ENCODE data around the gene PPP2R5E.

The PPP2R5E gene

DNA sequence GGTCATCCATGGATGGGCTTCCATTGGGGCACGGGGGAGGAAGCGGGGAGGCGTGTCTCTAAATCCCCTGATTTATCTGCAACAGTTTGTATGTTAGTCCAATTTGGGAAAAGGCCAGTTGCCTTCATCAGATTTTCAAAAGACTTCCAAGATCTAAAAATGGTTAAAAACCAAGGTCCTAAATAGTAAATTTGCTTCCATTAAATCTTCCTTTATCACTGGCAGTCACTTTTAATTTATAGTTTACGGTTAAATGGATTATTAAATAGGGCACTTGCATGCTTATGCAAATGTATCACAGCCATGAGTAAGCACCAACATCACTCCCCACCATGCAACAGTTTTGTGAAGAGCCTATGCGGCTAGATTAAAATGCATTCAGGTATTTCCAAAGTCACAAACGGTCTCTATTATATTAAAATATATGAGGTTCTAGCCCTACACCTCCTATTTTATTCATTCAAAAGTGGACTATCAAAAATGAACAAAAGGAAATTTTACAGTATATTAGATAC is 116.3 kb downstream of the PPP2R5E start:
- Histone ChIP-seq H3K27ac (ENCODE audit: low read depth, low read length) (no peak overlapping the region), H3K4me1 (ENCODE audit: control insufficient read depth in 5 of 5, insufficient read depth in 5 of 5, low read length in 5 of 5) (peaks cover 0 to 6% (median 0%) of the 10 kb centered on the region in 5 donors), H3K9ac (ENCODE audit: low read length in 5 of 5) (no peak overlapping the region), H3K9me3 (ENCODE audit: control insufficient read depth in 5 of 5, low read length in 5 of 5) (no peaks in the 10 kb centered on the region), H3K36me3 (ENCODE audit: control insufficient read depth in 5 of 5, insufficient read depth in 5 of 5, low read length in 5 of 5) (no peaks in the 10 kb centered on the region), H3K27me3 (ENCODE audit: control insufficient read depth in 5 of 5, insufficient read depth in 4 of 5, low read length in 5 of 5) (no peaks in the 10 kb centered on the region), H3K4me3 (ENCODE audit: low read depth in 1 of 5, low read length in 5 of 5) (no peak overlapping the region)

DNA sequence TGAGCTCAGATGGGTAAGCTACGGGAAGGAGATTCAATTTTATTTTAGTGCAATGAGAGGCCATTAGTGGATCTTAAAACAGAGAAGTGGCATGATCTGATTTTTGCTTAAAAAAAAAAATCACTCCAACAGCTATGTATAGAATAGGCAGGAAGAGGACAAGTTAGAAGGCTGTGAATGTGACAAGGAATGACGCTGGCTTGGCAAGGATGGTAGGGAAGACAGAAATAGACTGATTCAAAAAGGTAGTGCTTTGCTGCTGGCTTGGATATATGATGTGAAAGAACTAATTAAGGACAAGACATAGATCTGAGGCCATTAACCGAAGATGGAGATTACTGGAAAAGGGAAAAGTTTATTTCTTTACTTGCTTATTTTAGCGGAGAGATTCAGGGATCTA is 119.3 kb downstream of the PPP2R5E start:
- Histone ChIP-seq H3K4me3 (ENCODE audit: low read depth in 1 of 5, low read length in 5 of 5) (no peak overlapping the region), H3K9me3 (ENCODE audit: control insufficient read depth in 5 of 5, low read length in 5 of 5) (no peaks in the 10 kb centered on the region), H3K36me3 (ENCODE audit: control insufficient read depth in 5 of 5, insufficient read depth in 5 of 5, low read length in 5 of 5) (peaks cover 3 to 19% (median 8%) of the 10 kb centered on the region in 5 donors), H3K9ac (ENCODE audit: low read length in 5 of 5) (no peak overlapping the region), H3K27ac (ENCODE audit: low read depth, low read length) (no peak overlapping the region), H3K27me3 (ENCODE audit: control insufficient read depth in 5 of 5, insufficient read depth in 4 of 5, low read length in 5 of 5) (no peaks in the 10 kb centered on the region), H3K4me1 (ENCODE audit: control insufficient read depth in 5 of 5, insufficient read depth in 5 of 5, low read length in 5 of 5) (peaks cover 0 to 6% (median 0%) of the 10 kb centered on the region in 5 donors)

DNA sequence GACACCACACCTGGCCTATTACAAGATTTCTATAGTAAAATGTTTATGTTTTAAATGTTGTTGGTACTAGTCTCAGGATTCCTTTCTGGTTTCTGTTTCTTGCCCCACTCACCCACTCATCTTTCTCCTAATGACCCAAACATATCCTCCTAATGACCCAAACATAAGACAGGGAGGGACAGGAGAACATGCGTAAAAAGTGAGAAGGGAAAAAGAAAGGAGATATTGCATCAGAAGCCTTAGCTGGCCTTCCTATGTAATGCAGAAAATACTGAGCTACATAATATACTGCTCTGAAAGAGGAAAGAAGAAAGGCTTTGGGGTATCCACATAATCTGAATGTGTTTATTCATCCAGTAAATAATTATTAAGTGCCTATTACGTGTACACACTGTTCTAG is 119.8 kb downstream of the PPP2R5E start:
- H3K27ac ChIP-seq (ENCODE audit: low read depth, low read length), result no peak overlapping the region
- H3K4me3 ChIP-seq (ENCODE audit: low read depth in 1 of 5, low read length in 5 of 5), result no peak overlapping the region
- no peaks in the 10 kb centered on the region for H3K9me3 ChIP-seq (ENCODE audit: control insufficient read depth in 5 of 5, low read length in 5 of 5)
- peaks cover 3 to 19% (median 8%) of the 10 kb centered on the region in 5 donors for H3K36me3 ChIP-seq (ENCODE audit: control insufficient read depth in 5 of 5, insufficient read depth in 5 of 5, low read length in 5 of 5)
- H3K4me1 ChIP-seq (ENCODE audit: control insufficient read depth in 5 of 5, insufficient read depth in 5 of 5, low read length in 5 of 5), result peaks cover 0 to 1% (median 0%) of the 10 kb centered on the region in 5 donors
- H3K27me3 ChIP-seq (ENCODE audit: control insufficient read depth in 5 of 5, insufficient read depth in 4 of 5, low read length in 5 of 5), result no peaks in the 10 kb centered on the region
- no peak overlapping the region for H3K9ac ChIP-seq (ENCODE audit: low read length in 5 of 5)

DNA sequence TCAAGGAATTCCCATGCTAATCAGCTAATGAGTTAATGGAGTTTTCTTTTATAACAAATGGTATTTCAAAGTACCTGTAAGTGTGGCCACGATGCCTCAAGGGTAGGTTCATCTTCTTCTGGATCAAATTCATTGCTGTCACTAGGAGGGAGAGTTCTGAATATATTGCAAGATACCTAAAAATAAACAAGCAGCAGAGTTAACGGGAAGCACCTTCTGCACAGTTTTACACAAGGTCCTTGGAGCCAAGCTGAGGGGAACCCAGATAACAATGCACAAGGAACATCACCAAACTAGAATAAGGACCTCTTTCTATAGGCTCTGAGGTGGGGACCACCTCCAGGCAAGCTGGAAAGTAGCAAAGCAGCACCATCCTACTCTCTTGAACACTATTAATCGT is 121.3 kb downstream of the PPP2R5E start:
- no peaks in the 10 kb centered on the region for H3K9me3 ChIP-seq (ENCODE audit: control insufficient read depth in 5 of 5, low read length in 5 of 5)
- peaks cover 0 to 14% (median 3%) of the 10 kb centered on the region in 5 donors for H3K4me1 ChIP-seq (ENCODE audit: control insufficient read depth in 5 of 5, insufficient read depth in 5 of 5, low read length in 5 of 5)
- H3K9ac ChIP-seq (ENCODE audit: low read length in 5 of 5), result no peak overlapping the region
- no peaks in the 10 kb centered on the region for H3K27me3 ChIP-seq (ENCODE audit: control insufficient read depth in 5 of 5, insufficient read depth in 4 of 5, low read length in 5 of 5)
- H3K36me3 ChIP-seq (ENCODE audit: control insufficient read depth in 5 of 5, insufficient read depth in 5 of 5, low read length in 5 of 5), result peaks cover 3 to 19% (median 8%) of the 10 kb centered on the region in 5 donors
- H3K27ac ChIP-seq (ENCODE audit: low read depth, low read length), result no peak overlapping the region
- H3K4me3 ChIP-seq (ENCODE audit: low read depth in 1 of 5, low read length in 5 of 5), result no peak overlapping the region

DNA sequence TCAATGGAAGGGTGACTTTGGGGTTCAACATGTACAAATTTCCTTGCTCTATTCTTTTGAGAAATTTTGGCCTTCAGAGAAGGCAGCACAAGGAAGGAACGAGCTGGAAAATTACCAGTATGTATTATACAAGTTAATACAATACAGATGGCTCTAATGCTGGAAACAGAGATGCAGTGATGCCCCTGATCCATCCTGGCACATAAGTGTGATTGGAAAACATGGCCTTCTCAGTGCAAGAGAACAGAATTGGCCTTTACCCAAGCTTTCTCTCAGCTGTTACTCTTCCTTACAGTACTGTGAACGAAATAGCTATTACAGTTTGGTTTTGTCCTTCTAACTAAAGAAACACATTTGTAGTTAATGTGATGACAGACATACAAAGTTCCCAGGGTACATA is 122.0 kb downstream of the PPP2R5E start:
- Histone ChIP-seq H3K36me3 (ENCODE audit: control insufficient read depth in 5 of 5, insufficient read depth in 5 of 5, low read length in 5 of 5) (peaks cover 3 to 19% (median 8%) of the 10 kb centered on the region in 5 donors), H3K27ac (ENCODE audit: low read depth, low read length) (no peak overlapping the region), H3K27me3 (ENCODE audit: control insufficient read depth in 5 of 5, insufficient read depth in 4 of 5, low read length in 5 of 5) (no peaks in the 10 kb centered on the region), H3K9ac (ENCODE audit: low read length in 5 of 5) (no peak overlapping the region), H3K4me1 (ENCODE audit: control insufficient read depth in 5 of 5, insufficient read depth in 5 of 5, low read length in 5 of 5) (peaks cover 0 to 14% (median 3%) of the 10 kb centered on the region in 5 donors), H3K4me3 (ENCODE audit: low read depth in 1 of 5, low read length in 5 of 5) (no peak overlapping the region), H3K9me3 (ENCODE audit: control insufficient read depth in 5 of 5, low read length in 5 of 5) (no peaks in the 10 kb centered on the region)

DNA sequence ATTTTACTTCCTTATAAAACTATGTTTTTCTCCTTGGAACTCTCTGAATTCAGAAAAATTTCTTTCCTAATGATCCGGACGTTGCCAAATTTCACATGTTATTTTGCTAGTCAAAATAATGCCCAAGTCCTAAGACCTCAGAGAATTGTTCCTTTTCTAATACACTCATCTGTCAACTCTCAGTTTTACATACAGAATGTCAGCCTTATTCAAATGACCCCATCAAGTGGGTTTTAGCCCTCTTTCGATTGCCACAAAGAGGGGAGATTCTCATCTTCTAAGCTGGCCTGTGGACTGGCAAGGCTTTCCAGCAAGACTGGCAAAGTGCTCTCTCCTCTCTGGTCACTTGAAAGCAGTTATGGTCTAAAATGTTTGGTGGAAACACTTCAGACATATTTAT is 125.2 kb downstream of the PPP2R5E start:
- Histone ChIP-seq H3K9me3 (ENCODE audit: control insufficient read depth in 5 of 5, low read length in 5 of 5) (no peaks in the 10 kb centered on the region), H3K27me3 (ENCODE audit: control insufficient read depth in 5 of 5, insufficient read depth in 4 of 5, low read length in 5 of 5) (no peaks in the 10 kb centered on the region), H3K4me1 (ENCODE audit: control insufficient read depth in 5 of 5, insufficient read depth in 5 of 5, low read length in 5 of 5) (peaks cover 0 to 14% (median 3%) of the 10 kb centered on the region in 5 donors), H3K9ac (ENCODE audit: low read length in 5 of 5) (peak overlapping the region in 2 of 5 donors; percentile 21 to 32), H3K36me3 (ENCODE audit: control insufficient read depth in 5 of 5, insufficient read depth in 5 of 5, low read length in 5 of 5) (peaks cover 7 to 23% (median 10%) of the 10 kb centered on the region in 5 donors), H3K4me3 (ENCODE audit: low read depth in 1 of 5, low read length in 5 of 5) (no peak overlapping the region), H3K27ac (ENCODE audit: low read depth, low read length) (peak overlapping the region; percentile 57)

DNA sequence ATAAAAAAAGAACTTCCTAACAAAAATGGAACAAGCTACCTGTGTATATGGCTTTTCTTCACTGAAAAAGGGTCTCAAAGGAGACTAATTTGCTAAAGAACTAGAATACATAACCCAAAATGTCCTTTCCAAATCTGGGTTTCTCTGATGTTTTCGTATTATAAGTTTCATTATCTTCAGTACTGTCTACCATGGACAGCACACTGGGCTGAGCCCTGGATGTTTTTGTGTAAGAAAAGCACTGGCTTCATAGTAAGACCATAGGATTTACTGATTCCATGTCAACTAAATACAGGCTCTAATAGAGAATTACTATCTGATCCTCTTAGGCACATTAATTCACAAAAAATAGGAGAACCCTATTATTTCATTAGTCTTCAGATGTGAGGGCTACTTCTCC is 130.2 kb downstream of the PPP2R5E start:
- H3K36me3 ChIP-seq (ENCODE audit: control insufficient read depth in 5 of 5, insufficient read depth in 5 of 5, low read length in 5 of 5), result peaks cover 2 to 24% (median 11%) of the 10 kb centered on the region in 5 donors
- H3K4me3 ChIP-seq (ENCODE audit: low read depth in 1 of 5, low read length in 5 of 5), result no peak overlapping the region
- peaks cover 0 to 11% (median 2%) of the 10 kb centered on the region in 5 donors for H3K4me1 ChIP-seq (ENCODE audit: control insufficient read depth in 5 of 5, insufficient read depth in 5 of 5, low read length in 5 of 5)
- H3K27me3 ChIP-seq (ENCODE audit: control insufficient read depth in 5 of 5, insufficient read depth in 4 of 5, low read length in 5 of 5), result no peaks in the 10 kb centered on the region
- H3K27ac ChIP-seq (ENCODE audit: low read depth, low read length), result no peak overlapping the region
- no peak overlapping the region for H3K9ac ChIP-seq (ENCODE audit: low read length in 5 of 5)
- H3K9me3 ChIP-seq (ENCODE audit: control insufficient read depth in 5 of 5, low read length in 5 of 5), result no peaks in the 10 kb centered on the region

DNA sequence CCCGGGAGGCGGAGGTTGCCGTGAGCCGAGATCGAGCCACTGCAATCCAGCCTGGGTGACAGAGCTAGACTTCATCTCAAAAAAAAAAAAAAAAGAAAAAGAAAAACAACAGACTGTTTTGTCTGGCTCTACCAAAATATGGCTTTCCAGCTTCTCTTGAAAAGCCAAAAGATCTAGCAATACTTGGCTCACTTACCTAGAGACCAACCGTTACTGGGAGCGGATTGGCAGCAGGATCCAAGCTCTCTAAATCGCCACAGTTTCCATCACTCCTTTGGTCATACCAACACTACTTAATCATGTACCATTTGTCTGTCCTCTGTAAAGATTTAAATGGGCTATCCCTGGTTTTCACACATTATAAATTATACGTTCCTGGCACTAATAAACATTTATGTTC is 136.8 kb downstream of the PPP2R5E start:
- H3K9ac ChIP-seq (ENCODE audit: low read length in 5 of 5), result no peak overlapping the region
- H3K4me1 ChIP-seq (ENCODE audit: control insufficient read depth in 5 of 5, insufficient read depth in 5 of 5, low read length in 5 of 5), result no peaks in the 10 kb centered on the region
- no peaks in the 10 kb centered on the region for H3K27me3 ChIP-seq (ENCODE audit: control insufficient read depth in 5 of 5, insufficient read depth in 4 of 5, low read length in 5 of 5)
- no peak overlapping the region for H3K27ac ChIP-seq (ENCODE audit: low read depth, low read length)
- H3K4me3 ChIP-seq (ENCODE audit: low read depth in 1 of 5, low read length in 5 of 5), result no peak overlapping the region
- H3K9me3 ChIP-seq (ENCODE audit: control insufficient read depth in 5 of 5, low read length in 5 of 5), result no peaks in the 10 kb centered on the region
- H3K36me3 ChIP-seq (ENCODE audit: control insufficient read depth in 5 of 5, insufficient read depth in 5 of 5, low read length in 5 of 5), result peaks cover 0 to 12% (median 6%) of the 10 kb centered on the region in 5 donors

DNA sequence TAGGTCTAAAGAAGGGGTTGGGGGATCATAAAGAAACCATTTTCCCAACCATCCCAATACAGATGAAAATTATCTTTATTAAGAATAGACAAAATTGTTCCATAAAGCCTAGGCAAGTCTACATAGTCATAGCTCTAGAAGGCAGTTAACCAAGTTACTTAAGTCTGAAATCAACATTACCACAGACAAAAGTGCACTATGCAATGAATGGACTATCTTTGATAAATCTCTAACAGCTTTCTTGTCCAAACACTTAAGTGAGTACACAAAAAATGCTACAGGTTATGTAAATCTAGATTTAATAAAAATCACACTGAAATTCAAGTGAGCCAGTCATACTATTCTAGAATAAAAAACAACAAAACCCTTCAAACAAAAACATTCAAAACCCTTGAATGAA is 137.5 kb downstream of the PPP2R5E start:
- peaks cover 0 to 12% (median 5%) of the 10 kb centered on the region in 5 donors for H3K36me3 ChIP-seq (ENCODE audit: control insufficient read depth in 5 of 5, insufficient read depth in 5 of 5, low read length in 5 of 5)
- no peak overlapping the region for H3K27ac ChIP-seq (ENCODE audit: low read depth, low read length)

DNA sequence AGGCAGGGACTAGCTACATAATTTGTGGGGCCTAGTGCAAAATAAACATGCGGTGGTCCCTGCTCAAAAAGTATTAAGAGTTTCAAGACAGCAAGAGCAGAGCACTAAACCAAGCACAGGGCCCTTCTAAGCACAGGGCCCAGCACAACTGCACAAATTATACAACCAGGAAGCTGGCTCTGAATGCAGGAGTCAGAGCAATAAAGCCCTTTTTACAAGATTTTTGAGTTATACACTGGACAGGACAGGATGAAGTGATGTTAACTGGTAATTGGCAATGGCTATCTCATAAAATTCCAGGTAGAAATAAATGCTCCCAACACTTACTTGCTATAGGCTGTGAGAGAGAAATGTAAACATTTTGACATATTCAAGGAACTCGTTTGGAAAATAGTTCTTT is 138.3 kb downstream of the PPP2R5E start:
- Histone ChIP-seq H3K27me3 (ENCODE audit: control insufficient read depth in 5 of 5, insufficient read depth in 4 of 5, low read length in 5 of 5) (no peaks in the 10 kb centered on the region), H3K27ac (ENCODE audit: low read depth, low read length) (no peak overlapping the region), H3K4me1 (ENCODE audit: control insufficient read depth in 5 of 5, insufficient read depth in 5 of 5, low read length in 5 of 5) (no peaks in the 10 kb centered on the region), H3K9me3 (ENCODE audit: control insufficient read depth in 5 of 5, low read length in 5 of 5) (no peaks in the 10 kb centered on the region), H3K4me3 (ENCODE audit: low read depth in 1 of 5, low read length in 5 of 5) (no peak overlapping the region), H3K9ac (ENCODE audit: low read length in 5 of 5) (no peak overlapping the region), H3K36me3 (ENCODE audit: control insufficient read depth in 5 of 5, insufficient read depth in 5 of 5, low read length in 5 of 5) (peaks cover 0 to 16% (median 0%) of the 10 kb centered on the region in 5 donors)

More for the DNA sequence above, 137.5 kb downstream of the PPP2R5E start:
- H3K27me3 ChIP-seq (ENCODE audit: control insufficient read depth in 5 of 5, insufficient read depth in 4 of 5, low read length in 5 of 5), result no peaks in the 10 kb centered on the region
- H3K4me3 ChIP-seq (ENCODE audit: low read depth in 1 of 5, low read length in 5 of 5), result no peak overlapping the region
- H3K4me1 ChIP-seq (ENCODE audit: control insufficient read depth in 5 of 5, insufficient read depth in 5 of 5, low read length in 5 of 5), result no peaks in the 10 kb centered on the region
- H3K9me3 ChIP-seq (ENCODE audit: control insufficient read depth in 5 of 5, low read length in 5 of 5), result no peaks in the 10 kb centered on the region
- no peak overlapping the region for H3K9ac ChIP-seq (ENCODE audit: low read length in 5 of 5)

Data from subcutaneous abdominal adipose tissue (tissue), 5 donors.